ENCODE data around the gene YPEL3.
A peak's percentile ranks its signal among the peaks of the same experiment; 100 is the strongest.

Gene YPEL3

GRCh38 chr16:30090610-30091331 lies 5.2 kb downstream of the YPEL3 start:
- peak overlapping the region; percentile 96 for H3K27ac Mint-ChIP-seq
- H3K36me3 Mint-ChIP-seq (ENCODE audit: low read depth), result peaks cover 16% of the 10 kb centered on the region
- DNase-seq, result no peak
- peak overlapping the region; percentile 59 for H3K4me3 Mint-ChIP-seq
- H3K27me3 Mint-ChIP-seq (ENCODE audit: low read depth, poor library complexity), result peaks cover 6% of the 10 kb centered on the region
- no peaks in the 10 kb centered on the region for H3K9me3 Mint-ChIP-seq
- TF ChIP-seq CTCF (IDR thresholded peaks at IDR 0.05), result no peak
- peaks cover 70% of the 10 kb centered on the region for H3K4me1 Mint-ChIP-seq

- H3K27ac Mint-ChIP-seq, result peak overlapping the region; percentile 96
- H3K9me3 Mint-ChIP-seq, result no peaks in the 10 kb centered on the region
- peak overlapping the region; percentile 47 for H3K4me3 Mint-ChIP-seq
- H3K4me1 Mint-ChIP-seq, result peaks cover 58% of the 10 kb centered on the region
- H3K36me3 Mint-ChIP-seq (ENCODE audit: low read depth), result peaks cover 19% of the 10 kb centered on the region
- no peak for TF ChIP-seq CTCF (IDR thresholded peaks at IDR 0.05)
- DNase-seq, result no peak
- H3K27me3 Mint-ChIP-seq (ENCODE audit: low read depth, poor library complexity), result peaks cover 6% of the 10 kb centered on the region
These were observed 7.0 kb downstream of the YPEL3 start for GRCh38 chr16:30088832-30089624.

- H3K4me3 Mint-ChIP-seq, result no peak overlapping the region
- H3K36me3 Mint-ChIP-seq (ENCODE audit: low read depth), result peaks cover 22% of the 10 kb centered on the region
- TF ChIP-seq CTCF (IDR thresholded peaks at IDR 0.05), result no peak
- H3K27ac Mint-ChIP-seq, result peak overlapping the region; percentile 92
- no peak for DNase-seq
- no peaks in the 10 kb centered on the region for H3K9me3 Mint-ChIP-seq
- peaks cover 55% of the 10 kb centered on the region for H3K4me1 Mint-ChIP-seq
- peaks cover 6% of the 10 kb centered on the region for H3K27me3 Mint-ChIP-seq (ENCODE audit: low read depth, poor library complexity)
These were observed 7.7 kb downstream of the YPEL3 start for GRCh38 chr16:30088237-30088831.

- peaks cover 32% of the 10 kb centered on the region for H3K36me3 Mint-ChIP-seq (ENCODE audit: low read depth)
- peaks cover 46% of the 10 kb centered on the region for H3K4me1 Mint-ChIP-seq
- no peak overlapping the region for H3K4me3 Mint-ChIP-seq
- no peak for TF ChIP-seq CTCF (IDR thresholded peaks at IDR 0.05)
- DNase-seq, result no peak
- peak overlapping the region; percentile 84 for H3K27ac Mint-ChIP-seq
- H3K27me3 Mint-ChIP-seq (ENCODE audit: low read depth, poor library complexity), result peaks cover 6% of the 10 kb centered on the region
- H3K9me3 Mint-ChIP-seq, result no peaks in the 10 kb centered on the region
These were observed 8.7 kb downstream of the YPEL3 start for GRCh38 chr16:30087181-30087898.

GRCh38 chr16:30086291-30087140 lies 9.5 kb downstream of the YPEL3 start:
- Mint-ChIP-seq H3K9me3 (no peaks in the 10 kb centered on the region), H3K27ac (no peak overlapping the region)

More at GRCh38 chr16:30086291-30087140, 9.5 kb downstream of the YPEL3 start:
- Mint-ChIP-seq H3K4me1 (peaks cover 41% of the 10 kb centered on the region), H3K36me3 (ENCODE audit: low read depth) (peaks cover 38% of the 10 kb centered on the region), H3K4me3 (no peak overlapping the region), H3K27me3 (ENCODE audit: low read depth, poor library complexity) (peaks cover 3% of the 10 kb centered on the region)
- no peak for TF ChIP-seq CTCF (IDR thresholded peaks at IDR 0.05)
- no peak for DNase-seq

Measured in nephron progenitor cell (in vitro differentiated cells).